Spleen (tissue), 11 donors: ENCODE data around the gene SYCP2. TPM values are rescaled to one million over a fixed set of nuclear protein-coding genes. Genes with fewer than 3 reads are reported as not detected.

Experiments used
- DNase-seq: peaks from one replicate; pipeline ENCODE4 v3.0.0-alpha.2; 2020
- H3K27ac ChIP-seq, 8 donors: fragments of 200-600 bp; sonication (generic) in 7 of 8; 1 replicate in 4 of 8; 2 replicates in 4 of 8; pipeline versions ENCODE4 v1.5.0 to v1.8.0; 2016 to 2021; ENCODE audit warnings: inconsistent platforms in 4 of 8, mild to moderate bottlenecking in 4 of 8, moderate library complexity in 1 of 8
- H3K27me3 ChIP-seq, 7 donors: fragments of 200-600 bp; sonication (generic) in 6 of 7; replicated peaks in 1 of 7; 1 replicate in 4 of 7; 2 replicates in 3 of 7; pipeline versions ENCODE4 v1.5.0 to v1.8.0; 2016 to 2021; ENCODE audit warnings: inconsistent platforms in 3 of 7, mild to moderate bottlenecking in 1 of 7
- H3K36me3 ChIP-seq, 6 donors: fragments of 200-600 bp; sonication (generic) in 5 of 6; 1 replicate in 4 of 6; 2 replicates in 2 of 6; pipeline versions ENCODE4 v1.5.0 to v1.8.0; 2016 to 2021; ENCODE audit warnings: inconsistent platforms in 2 of 6
- H3K4me1 ChIP-seq, 6 donors: fragments of 200-600 bp; sonication (generic) in 5 of 6; 1 replicate in 3 of 6; 2 replicates in 3 of 6; pipeline versions ENCODE4 v1.5.0 to v1.8.0; 2016 to 2021; ENCODE audit warnings: inconsistent platforms in 3 of 6
- H3K4me3 ChIP-seq, 8 donors: fragments of 200-600 bp; sonication (generic) in 7 of 8; 1 replicate in 4 of 8; 2 replicates in 4 of 8; pipeline versions ENCODE4 v1.5.0 to v1.8.0; 2016 to 2021; ENCODE audit warnings: inconsistent platforms in 4 of 8, mild to moderate bottlenecking in 4 of 8, moderate library complexity in 2 of 8
- H3K9me3 ChIP-seq, 8 donors: fragments of 200-600 bp; sonication (generic) in 7 of 8; 1 replicate in 4 of 8; 2 replicates in 4 of 8; pipeline versions ENCODE4 v1.5.0 to v1.8.0; 2016 to 2021; ENCODE audit warnings: inconsistent platforms in 4 of 8
- CTCF ChIP-seq, 11 experiments: fragments of 200-600 bp in 7 of 11; fragments of 450-650 bp in 4 of 11; sonication (generic) in 4 of 11; IDR thresholded peaks in 8 of 11; conservative IDR thresholded peaks in 3 of 11; 1 replicate in 7 of 11; 2 replicates in 4 of 11; pipeline versions ENCODE4 v1.4.0 to v1.8.0; 2016 to 2021; ENCODE audit warnings: antibody characterized with exemption in 11 of 11, inconsistent platforms in 4 of 11, mild to moderate bottlenecking in 1 of 11
- POLR2A ChIP-seq, 3 donors: fragments of 450-650 bp; IDR thresholded peaks; one replicate each; pipeline ENCODE4 v1.5.1; 2017; ENCODE audit warnings: antibody characterized with exemption in 3 of 3, mild to moderate bottlenecking in 1 of 3
- POLR2AphosphoS5 ChIP-seq, 3 donors: sonication (generic); formaldehyde crosslinking; IDR thresholded peaks; one replicate each; pipeline ENCODE4 v1.5.1; 2017; ENCODE audit warnings: antibody characterized with exemption in 3 of 3
- WGBS, 5 donors: extraction: QIAGEN DNeasy Blood & Tissue Kit in 3 of 5; methylation state at CpG; one replicate each; pipeline versions ENCODE4 v1.1.5 to v1.1.7; 2013 to 2018; 5-methylcytosine and 5-hydroxymethylcytosine counted together
- intact Hi-C: fragments of 100-400 bp; cut with DNase I; formaldehyde crosslinking; loops from one replicate; pipeline ENCODE4 v1.15.0; 2023; ENCODE audit warnings: low total_unique reads
- polyA plus RNA-seq, 3 donors: library from polyadenylated mRNA; stranded (reverse); fragments of 200-250 nt; gene quantifications; one replicate each; pipeline ENCODE4 v1.2.1, GENCODE V29; 2013
- total RNA-seq, 7 donors: library from RNA; depleted of rRNA in 3 of 7; stranded (reverse); fragments of >200 nt in 3 of 7; fragmentation: NEBNext Ultra II Directional in 4 of 7; extraction: Animal tissue kit (Norgen Biotek cat#: 25700) in 4 of 7; gene quantifications; one replicate each; pipeline versions ENCODE4 v1.1.0 to v1.2.1, GENCODE V29; 2016 to 2021
- donor health status: healthy with polysubstance abuse.
- donor health status: DM: no; HTN: no; CAD: no; lungs with moderate emphysema.
- donor health status: DM: no; HTN: no; CAD: no.
- donor health status: Bipolar disorder and iron deficiency.
- donor health status: healthy.
- donor health status: DM: no; HTN: no; CAD: no.
- donor health status: DM: yes; HTN: yes; CAD: no.

The SYCP2 gene
- total and polyA plus RNA-seq, 10 donors = 1.5 to 9.1 (median 4.9) TPM

GRCh38 chr20:59944726-59945125 lies 11.3 kb upstream of the SYCP2 start:
- H3K27me3 ChIP-seq = no peaks in the 10 kb centered on the region
- H3K4me1 ChIP-seq = peaks cover 15 to 84% (median 39%) of the 10 kb centered on the region in 6 donors
- H3K36me3 ChIP-seq = peaks cover 0 to 44% (median 26%) of the 10 kb centered on the region in 6 donors
- H3K4me3 ChIP-seq = no peak overlapping the region
- WGBS, 5 donors = 90 to 95% (median 95%) methylated on average over 7 of the region's 7 CpGs
- no peak overlapping the region for H3K27ac ChIP-seq
- TF ChIP-seq POLR2A (IDR thresholded peaks at IDR 0.05) (no peak), CTCF (IDR thresholded peaks at IDR 0.05 in 8 of 11, conservative IDR thresholded peaks at IDR 0.05 in 3 of 11) (no peak), POLR2AphosphoS5 (IDR thresholded peaks at IDR 0.05) (no peak)
- no peaks in the 10 kb centered on the region for H3K9me3 ChIP-seq
- intact Hi-C loops = no loop called here
- DNase-seq = no peak

- Histone ChIP-seq H3K27me3 (no peaks in the 10 kb centered on the region), H3K4me1 (peaks cover 28 to 83% (median 46%) of the 10 kb centered on the region in 6 donors), H3K27ac (peak overlapping the region in 6 of 8 donors; percentile 94 to 99 (median 98)), H3K9me3 (no peaks in the 10 kb centered on the region), H3K4me3 (peak overlapping the region in 1 of 8 donors; percentile 95), H3K36me3 (peaks cover 0 to 44% (median 26%) of the 10 kb centered on the region in 6 donors)
- WGBS, 5 donors = 81 to 91% (median 85%) methylated on average over 2 of the region's 2 CpGs
- DNase-seq = no peak
- intact Hi-C loops = no loop called here
- TF ChIP-seq POLR2AphosphoS5 (IDR thresholded peaks at IDR 0.05) (no peak), POLR2A (IDR thresholded peaks at IDR 0.05) (no peak), CTCF (IDR thresholded peaks at IDR 0.05 in 8 of 11, conservative IDR thresholded peaks at IDR 0.05 in 3 of 11) (no peak)
Measured at GRCh38 chr20:59942245-59942644, 8.8 kb upstream of the SYCP2 start.

- intact Hi-C loops = no loop called here
- Histone ChIP-seq H3K4me3 (peak overlapping the region; percentile 45 to 95 (median 86)), H3K36me3 (peaks cover 0 to 41% (median 26%) of the 10 kb centered on the region in 6 donors), H3K27me3 (no peaks in the 10 kb centered on the region), H3K9me3 (no peaks in the 10 kb centered on the region), H3K4me1 (peaks cover 35 to 83% (median 56%) of the 10 kb centered on the region in 6 donors), H3K27ac (peak overlapping the region; percentile 94 to 99 (median 97))
- 0 to 2% (median 0%) methylated on average over 4 of the region's 4 CpGs for WGBS, 5 donors
- no peak for TF ChIP-seq CTCF (IDR thresholded peaks at IDR 0.05 in 8 of 11, conservative IDR thresholded peaks at IDR 0.05 in 3 of 11)
- no peak for TF ChIP-seq POLR2A (IDR thresholded peaks at IDR 0.05)
- no peak for TF ChIP-seq POLR2AphosphoS5 (IDR thresholded peaks at IDR 0.05)
- DNase-seq = no peak
Measured at GRCh38 chr20:59940956-59941294, 7.5 kb upstream of the SYCP2 start.

GRCh38 chr20:59940129-59940955 lies 6.9 kb upstream of the SYCP2 start, which contains the start of the genes FAM217B and PPP1R3D:
Gene FAM217B (plus strand): TSS chr20:59940389. CDS start chr20:59943944, 3,555 bp downstream.
Gene PPP1R3D (minus strand): TSS chr20:59940305. CDS start chr20:59939931, 374 bp downstream.
- H3K4me1 ChIP-seq = peaks cover 35 to 83% (median 55%) of the 10 kb centered on the region in 6 donors

More at GRCh38 chr20:59940129-59940955, 6.9 kb upstream of the SYCP2 start, which contains the start of the genes FAM217B and PPP1R3D:
- peaks cover 0 to 35% (median 25%) of the 10 kb centered on the region in 6 donors for H3K36me3 ChIP-seq
- DNase-seq = peak; percentile 100
- peak within 1 kb of the TSS; percentile 94 to 99 (median 97) for H3K27ac ChIP-seq
- intact Hi-C loops = no loop called here
- peak within 1 kb of the TSS; percentile 45 to 95 (median 86) for H3K4me3 ChIP-seq
- no peaks in the 10 kb centered on the region for H3K9me3 ChIP-seq
- peak in 8 of 11 experiments; percentile 22 to 62 (median 40) for TF ChIP-seq CTCF (IDR thresholded peaks at IDR 0.05 in 8 of 11, conservative IDR thresholded peaks at IDR 0.05 in 3 of 11)
- TF ChIP-seq POLR2A (IDR thresholded peaks at IDR 0.05) = peak in 2 of 3 donors; percentile 73 to 78
- peak; percentile 89 to 97 (median 93) for TF ChIP-seq POLR2AphosphoS5 (IDR thresholded peaks at IDR 0.05)
- 0 to 2% (median 0%) methylated on average over 28 to 57 of the region's 57 CpGs for WGBS, 5 donors
- H3K27me3 ChIP-seq = no peaks in the 10 kb centered on the region
